Thyroid gland (tissue), 4 donors: ENCODE results near the gene HIP1. TPM values are rescaled to one million over a fixed set of nuclear protein-coding genes. Genes with fewer than 3 reads are reported as not detected.
A peak's percentile ranks its signal among the peaks of the same experiment; 100 is the strongest.
"Not testable (repeated sequence)": the region's sequence is repeated elsewhere in the genome, so short reads cannot be mapped to it uniquely, and the experiment has no call there.

Experiments used
- DNase-seq, 2 donors: peaks; one replicate each; pipeline ENCODE4 v3.0.0-alpha.2; 2019
- H3K27ac ChIP-seq, 3 donors: fragments of 200-600 bp; sonication (generic); 1 replicate in 2 of 3; 2 replicates in 1 of 3; pipeline ENCODE4 v1.5.1; 2016 to 2019; ENCODE audit warnings: mild to moderate bottlenecking in 1 of 3, moderate library complexity in 1 of 3
- H3K27me3 ChIP-seq: fragments of 200-600 bp; sonication (generic); one replicate; pipeline ENCODE4 v1.5.1; 2019
- H3K36me3 ChIP-seq, 2 donors: fragments of 200-600 bp; sonication (generic); one replicate each; pipeline ENCODE4 v1.5.1; 2016 to 2019
- H3K4me1 ChIP-seq, 2 donors: fragments of 200-600 bp; sonication (generic); one replicate each; pipeline ENCODE4 v1.5.1; 2017 to 2019
- H3K4me3 ChIP-seq, 3 donors: fragments of 200-600 bp; sonication (generic); replicated peaks in 1 of 3; 1 replicate in 2 of 3; 2 replicates in 1 of 3; pipeline ENCODE4 v1.5.1; 2016; ENCODE audit warnings: mild to moderate bottlenecking in 1 of 3
- H3K9me3 ChIP-seq: fragments of 200-600 bp; sonication (generic); one replicate; pipeline ENCODE4 v1.5.1; 2017
- POLR2A ChIP-seq, 2 donors: fragments of 450-650 bp; IDR thresholded peaks; one replicate each; pipeline ENCODE4 v1.6.1; 2017; ENCODE audit warnings: antibody characterized with exemption in 2 of 2, mild to moderate bottlenecking in 2 of 2, moderate library complexity in 1 of 2
- WGBS, 2 donors: methylation state at CpG; one replicate each; pipeline ENCODE4 v1.1.5; 2017; 5-methylcytosine and 5-hydroxymethylcytosine counted together
- intact Hi-C: fragments of 100-400 bp; cut with DNase I; formaldehyde crosslinking; loops from one replicate; pipeline ENCODE4 v1.15.1; 2023
- total RNA-seq, 4 donors: library from RNA; depleted of rRNA; stranded (reverse); fragments of >200 nt; gene quantifications; one replicate each; pipeline ENCODE4 v1.2.3, GENCODE V29; 2016
- TF ChIP-seq, protein P1 (sequence below), 6 experiments: fragments of 200-600 bp in 3 of 6; fragments of 450-650 bp in 3 of 6; sonication (generic) in 3 of 6; IDR thresholded peaks; one replicate each; pipeline ENCODE4 v1.5.1; 2016 to 2019; ENCODE audit warnings: antibody characterized with exemption in 6 of 6, mild to moderate bottlenecking in 2 of 6, inconsistent platforms in 1 of 6, moderate library complexity in 1 of 6

Gene HIP1
- total RNA-seq, 4 donors from 2014 or later = 25.4 to 39.6 (median 28.1) TPM

- H3K4me1 ChIP-seq = peaks cover 32 to 37% of the 10 kb centered on the region in 2 donors
- no peaks in the 10 kb centered on the region for H3K9me3 ChIP-seq
- intact Hi-C loops = no loop called here
- DNase-seq = peak; percentile 60 to 68
- no peak for TF ChIP-seq POLR2A (IDR thresholded peaks at IDR 0.05)
- TF ChIP-seq, protein P1, sequence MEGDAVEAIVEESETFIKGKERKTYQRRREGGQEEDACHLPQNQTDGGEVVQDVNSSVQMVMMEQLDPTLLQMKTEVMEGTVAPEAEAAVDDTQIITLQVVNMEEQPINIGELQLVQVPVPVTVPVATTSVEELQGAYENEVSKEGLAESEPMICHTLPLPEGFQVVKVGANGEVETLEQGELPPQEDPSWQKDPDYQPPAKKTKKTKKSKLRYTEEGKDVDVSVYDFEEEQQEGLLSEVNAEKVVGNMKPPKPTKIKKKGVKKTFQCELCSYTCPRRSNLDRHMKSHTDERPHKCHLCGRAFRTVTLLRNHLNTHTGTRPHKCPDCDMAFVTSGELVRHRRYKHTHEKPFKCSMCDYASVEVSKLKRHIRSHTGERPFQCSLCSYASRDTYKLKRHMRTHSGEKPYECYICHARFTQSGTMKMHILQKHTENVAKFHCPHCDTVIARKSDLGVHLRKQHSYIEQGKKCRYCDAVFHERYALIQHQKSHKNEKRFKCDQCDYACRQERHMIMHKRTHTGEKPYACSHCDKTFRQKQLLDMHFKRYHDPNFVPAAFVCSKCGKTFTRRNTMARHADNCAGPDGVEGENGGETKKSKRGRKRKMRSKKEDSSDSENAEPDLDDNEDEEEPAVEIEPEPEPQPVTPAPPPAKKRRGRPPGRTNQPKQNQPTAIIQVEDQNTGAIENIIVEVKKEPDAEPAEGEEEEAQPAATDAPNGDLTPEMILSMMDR (IDR thresholded peaks at IDR 0.05) = no peak
- no peaks in the 10 kb centered on the region for H3K36me3 ChIP-seq
- no peak overlapping the region for H3K4me3 ChIP-seq
- 62 to 68% methylated on average over 7 to 8 of the region's 8 CpGs for WGBS, 2 donors
- no peaks in the 10 kb centered on the region for H3K27me3 ChIP-seq
- H3K27ac ChIP-seq = peak overlapping the region; percentile 86 to 97 (median 88)
These were observed 130.2 kb downstream of the HIP1 start for GRCh38 chr7:75608451-75609122.

- 82 to 90% methylated on average over 3 of the region's 3 CpGs for WGBS, 2 donors
- intact Hi-C loops = no loop called here
These were observed 134.3 kb downstream of the HIP1 start for GRCh38 chr7:75604408-75604807.

DNA sequence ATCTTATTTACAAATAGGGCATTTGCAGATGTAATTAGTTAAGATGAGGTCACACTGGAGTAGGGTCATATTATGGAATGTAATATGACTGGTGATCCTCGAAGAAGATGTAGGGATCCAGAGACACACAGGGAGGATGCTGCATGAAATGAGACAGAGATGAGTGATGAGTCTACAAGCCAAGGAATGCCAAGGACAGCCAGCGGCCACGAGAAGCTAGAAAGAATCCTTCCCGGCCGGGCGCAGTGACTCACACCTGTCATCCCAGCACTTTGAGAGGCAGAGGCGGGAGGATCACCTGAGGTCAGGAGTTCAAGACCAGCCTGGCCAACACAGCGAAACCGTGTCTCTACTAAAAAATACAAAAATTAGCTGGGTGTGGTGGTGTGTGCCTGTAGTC is 135.9 kb downstream of the HIP1 start:
- H3K9me3 ChIP-seq, DNase-seq, H3K27ac ChIP-seq, H3K36me3 ChIP-seq, H3K4me1 ChIP-seq, intact Hi-C loops, H3K27me3 ChIP-seq, H3K4me3 ChIP-seq: not testable (repeated sequence)
- 96 to 97% methylated on average over 9 of the region's 9 CpGs for WGBS, 2 donors

More at GRCh38 chr7:75604408-75604807, 134.3 kb downstream of the HIP1 start:
- Histone ChIP-seq H3K4me3 (no peak overlapping the region), H3K9me3 (no peaks in the 10 kb centered on the region), H3K36me3 (no peaks in the 10 kb centered on the region), H3K4me1 (peaks cover 18 to 19% of the 10 kb centered on the region in 2 donors), H3K27ac (no peak overlapping the region), H3K27me3 (no peaks in the 10 kb centered on the region)
- DNase-seq = no peak
- TF ChIP-seq, protein P1 (IDR thresholded peaks at IDR 0.05) = no peak
- no peak for TF ChIP-seq POLR2A (IDR thresholded peaks at IDR 0.05)

GRCh38 chr7:75601539-75601938 is 137.2 kb downstream of the HIP1 start:
- Histone ChIP-seq H3K27ac (no peak overlapping the region), H3K4me1 (no peaks in the 10 kb centered on the region), H3K36me3 (peaks cover 0 to 5% of the 10 kb centered on the region in 2 donors), H3K9me3 (no peaks in the 10 kb centered on the region), H3K4me3 (no peak overlapping the region), H3K27me3 (no peaks in the 10 kb centered on the region)
- intact Hi-C loops = no loop called here
- TF ChIP-seq, protein P1 (IDR thresholded peaks at IDR 0.05) = no peak
- no peak for TF ChIP-seq POLR2A (IDR thresholded peaks at IDR 0.05)
- DNase-seq = no peak
- 92 to 94% methylated on average over 6 of the region's 6 CpGs for WGBS, 2 donors

DNA sequence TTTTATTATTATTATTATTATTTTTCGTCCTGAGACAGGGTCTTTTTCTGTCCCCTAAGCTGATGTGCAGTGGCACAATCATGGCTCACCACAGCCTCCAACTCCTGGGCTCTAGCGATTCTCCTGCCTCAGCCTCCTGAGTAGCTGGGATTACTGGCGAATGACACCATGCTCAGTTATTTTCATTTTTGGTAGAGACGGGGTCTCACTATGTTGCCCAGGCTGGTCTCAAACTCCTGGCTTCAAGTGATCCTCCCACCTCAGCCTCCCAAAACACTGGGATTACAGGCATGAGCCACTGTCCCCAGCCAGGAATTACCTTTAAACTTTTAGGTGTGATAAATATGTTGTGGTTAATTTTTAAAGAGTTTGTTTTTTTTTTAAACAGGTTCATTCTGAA is 138.0 kb downstream of the HIP1 start:
- H3K4me1 ChIP-seq, H3K4me3 ChIP-seq, H3K9me3 ChIP-seq, DNase-seq, H3K36me3 ChIP-seq, H3K27me3 ChIP-seq, intact Hi-C loops, H3K27ac ChIP-seq: not testable (repeated sequence)
- WGBS, 2 donors = 76 to 99% methylated on average over 4 of the region's 4 CpGs

- no peaks in the 10 kb centered on the region for H3K9me3 ChIP-seq
- intact Hi-C loops = no loop called here
- DNase-seq = no peak
- peak overlapping the region in 2 of 3 donors; percentile 4 to 6 for H3K27ac ChIP-seq
- WGBS, 2 donors = 59 to 67% methylated on average over 9 to 15 of the region's 15 CpGs
- H3K4me1 ChIP-seq = no peaks in the 10 kb centered on the region
- TF ChIP-seq POLR2A (IDR thresholded peaks at IDR 0.05) = no peak
- TF ChIP-seq, protein P1 (IDR thresholded peaks at IDR 0.05) = no peak
- H3K4me3 ChIP-seq = no peak overlapping the region
- H3K36me3 ChIP-seq = peaks cover 0 to 5% of the 10 kb centered on the region in 2 donors
- H3K27me3 ChIP-seq = no peaks in the 10 kb centered on the region
These were observed 139.4 kb downstream of the HIP1 start for GRCh38 chr7:75599244-75599781.
